ENCODE results near the gene PLPP3. TPM values are rescaled to one million over a fixed set of nuclear protein-coding genes. Genes with fewer than 3 reads are reported as not detected.

PLPP3 gene
- total and polyA plus RNA-seq, 2 experiments from 2014 or later: 103 to 159 TPM

GRCh38 chr1:56535939-56536338, 43.4 kb downstream of the PLPP3 start:
- Histone ChIP-seq H3K79me2 (peaks cover 98% of the 10 kb centered on the region), H4K20me1 (ENCODE audit: insufficient read depth, poor library complexity, severe bottlenecking) (peaks cover 87% of the 10 kb centered on the region), H2AFZ (no peak overlapping the region), H3K27me3 (no peaks in the 10 kb centered on the region), H3K9me3 (ENCODE audit: low read depth) (no peaks in the 10 kb centered on the region), H3K4me2 (no peak overlapping the region), H3K27ac (peak overlapping the region; percentile 16), H3K4me3 (no peak overlapping the region), H3K9me2 (replicated peaks; ENCODE audit: insufficient read depth) (no peaks in the 10 kb centered on the region), H3K36me3 (replicated peaks; ENCODE audit: insufficient read depth, low read depth) (peaks cover 4% of the 10 kb centered on the region), H3K4me1 (ENCODE audit: insufficient read depth) (peaks cover 55% of the 10 kb centered on the region)
- no peak for DNase-seq (ENCODE audit: low spot score)
- WGBS (ENCODE audit: low lambda C conversion rate, missing lambda C conversion rate): 63% methylated on average over 4 of the region's 4 CpGs
- TF ChIP-seq CTCF (IDR thresholded peaks at IDR 0.05; ENCODE audit: poor library complexity): no peak
- TF ChIP-seq EZH2 (IDR thresholded peaks at IDR 0.05; ENCODE audit: borderline replicate concordance): no peak
- TF ChIP-seq EZH2phosphoT487 (IDR thresholded peaks at IDR 0.05; ENCODE audit: low read depth, severe bottlenecking, unreplicated experiment): no peak

- DNase-seq (ENCODE audit: low spot score): no peak
These were observed 44.0 kb downstream of the PLPP3 start for GRCh38 chr1:56535362-56535761.

GRCh38 chr1:56534130-56534651, 45.2 kb downstream of the PLPP3 start:
- H2AFZ ChIP-seq: no peak overlapping the region
- no peak overlapping the region for H3K4me2 ChIP-seq
- H3K27me3 ChIP-seq: no peaks in the 10 kb centered on the region
- no peaks in the 10 kb centered on the region for H3K9me2 ChIP-seq (replicated peaks; ENCODE audit: insufficient read depth)
- no peak overlapping the region for H3K4me3 ChIP-seq
- peaks cover 98% of the 10 kb centered on the region for H3K79me2 ChIP-seq
- TF ChIP-seq EZH2phosphoT487 (IDR thresholded peaks at IDR 0.05; ENCODE audit: low read depth, severe bottlenecking, unreplicated experiment) (no peak), EZH2 (IDR thresholded peaks at IDR 0.05; ENCODE audit: borderline replicate concordance) (no peak), CTCF (IDR thresholded peaks at IDR 0.05; ENCODE audit: poor library complexity) (no peak)
- no peak for DNase-seq (ENCODE audit: low spot score)
- H3K4me1 ChIP-seq (ENCODE audit: insufficient read depth): peaks cover 50% of the 10 kb centered on the region
- H3K27ac ChIP-seq: no peak overlapping the region
- WGBS (ENCODE audit: low lambda C conversion rate, missing lambda C conversion rate): 91% methylated on average over 5 of the region's 5 CpGs
- H3K9me3 ChIP-seq (ENCODE audit: low read depth): no peaks in the 10 kb centered on the region
- H3K36me3 ChIP-seq (replicated peaks; ENCODE audit: insufficient read depth, low read depth): peaks cover 4% of the 10 kb centered on the region
- peaks cover 88% of the 10 kb centered on the region for H4K20me1 ChIP-seq (ENCODE audit: insufficient read depth, poor library complexity, severe bottlenecking)

More at GRCh38 chr1:56535362-56535761, 44.0 kb downstream of the PLPP3 start:
- no peak for TF ChIP-seq EZH2 (IDR thresholded peaks at IDR 0.05; ENCODE audit: borderline replicate concordance)
- no peak for TF ChIP-seq EZH2phosphoT487 (IDR thresholded peaks at IDR 0.05; ENCODE audit: low read depth, severe bottlenecking, unreplicated experiment)
- no peak for TF ChIP-seq CTCF (IDR thresholded peaks at IDR 0.05; ENCODE audit: poor library complexity)
- H3K27me3 ChIP-seq: no peaks in the 10 kb centered on the region
- no peak overlapping the region for H2AFZ ChIP-seq
- no peak overlapping the region for H3K4me2 ChIP-seq
- peak overlapping the region; percentile 16 for H3K27ac ChIP-seq
- H4K20me1 ChIP-seq (ENCODE audit: insufficient read depth, poor library complexity, severe bottlenecking): peaks cover 87% of the 10 kb centered on the region
- H3K36me3 ChIP-seq (replicated peaks; ENCODE audit: insufficient read depth, low read depth): peaks cover 4% of the 10 kb centered on the region
- H3K4me3 ChIP-seq: no peak overlapping the region
- WGBS (ENCODE audit: low lambda C conversion rate, missing lambda C conversion rate): 89% methylated on average over 2 of the region's 2 CpGs
- peaks cover 98% of the 10 kb centered on the region for H3K79me2 ChIP-seq
- H3K4me1 ChIP-seq (ENCODE audit: insufficient read depth): peaks cover 55% of the 10 kb centered on the region
- H3K9me3 ChIP-seq (ENCODE audit: low read depth): no peaks in the 10 kb centered on the region
- H3K9me2 ChIP-seq (replicated peaks; ENCODE audit: insufficient read depth): no peaks in the 10 kb centered on the region
